ENCODE measurements around the gene COL4A4.

DNA sequence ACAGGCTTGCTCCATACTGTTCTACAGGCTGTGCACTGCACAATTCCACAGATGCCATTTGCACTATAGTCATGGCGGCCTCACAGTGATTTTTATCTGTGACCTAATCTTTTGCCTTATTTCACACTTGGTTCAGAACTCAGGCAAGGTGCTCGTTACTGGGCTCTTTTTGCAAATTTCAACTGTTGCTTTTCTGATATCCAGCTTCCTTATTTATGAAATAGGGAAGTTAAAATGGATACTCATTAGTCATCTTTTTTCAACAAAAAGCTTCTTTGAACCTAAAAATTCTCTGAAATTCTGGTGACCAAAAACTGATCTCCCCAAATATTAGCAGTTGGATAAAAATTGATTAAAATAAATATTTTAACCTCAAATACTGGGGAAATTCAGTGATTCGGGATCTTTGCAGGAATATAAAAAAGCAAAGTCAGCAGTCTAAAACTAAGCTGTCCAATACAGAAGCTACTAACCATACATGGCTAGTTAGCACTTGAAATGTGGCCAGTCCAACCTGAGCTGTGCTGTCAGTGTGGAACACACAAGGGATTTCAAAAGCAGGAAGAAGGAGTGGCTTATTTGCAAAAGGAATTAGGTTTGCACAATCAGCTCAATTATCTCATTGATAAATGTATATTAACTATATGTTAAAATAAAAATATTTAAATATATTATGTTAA, 134.4 kb downstream of the COL4A4 start:
- no peak for TF ChIP-seq POLR2A (IDR thresholded peaks at IDR 0.05; ENCODE audit: low read depth, low read length)
- TF ChIP-seq POLR2AphosphoS5 (IDR thresholded peaks at IDR 0.05; ENCODE audit: low read depth, low read length): no peak
- TF ChIP-seq TAF1 (IDR thresholded peaks at IDR 0.05; ENCODE audit: low read depth, low read length): no peak
- no peak for TF ChIP-seq POU2F2 (IDR thresholded peaks at IDR 0.05; ENCODE audit: low read depth, low read length)
- no peak for TF ChIP-seq SPI1 (IDR thresholded peaks at IDR 0.05; ENCODE audit: low read depth, low read length)
- TF ChIP-seq PAX5 (IDR thresholded peaks at IDR 0.05; ENCODE audit: insufficient read depth, low read length, severe bottlenecking): no peak
